H9 (cell line): ENCODE data around the gene PTPRB. TPM values are rescaled to one million over a fixed set of nuclear protein-coding genes. Genes with fewer than 3 reads are reported as not detected.

Source experiments
- DNase-seq: peaks from one replicate; pipeline ENCODE4 v3.0.0-alpha.2; 2017
- H2AFZ ChIP-seq: one replicate; pipeline ENCODE4 v1.6.1; 2013; ENCODE audit warnings: mild to moderate bottlenecking, low read length, control low read depth, moderate library complexity
- H2AK5ac ChIP-seq: 2 replicates; pipeline ENCODE4 v1.6.1; 2013; ENCODE audit warnings: low read length, control low read depth, mixed read lengths; ENCODE audit not compliant: insufficient read length
- H2BK120ac ChIP-seq: one replicate; pipeline ENCODE4 v1.6.1; 2013; ENCODE audit warnings: low read depth, mild to moderate bottlenecking, low read length, control low read depth, inconsistent platforms; ENCODE audit not compliant: poor library complexity, severe bottlenecking
- H2BK12ac ChIP-seq: 2 replicates; pipeline ENCODE4 v1.6.1; 2013; ENCODE audit warnings: low read length, control low read depth, mixed read lengths, low read depth; ENCODE audit not compliant: insufficient read length
- H2BK15ac ChIP-seq: 2 replicates; pipeline ENCODE4 v1.6.1; 2013; ENCODE audit warnings: low read depth, low read length, control low read depth
- H2BK20ac ChIP-seq: one replicate; pipeline ENCODE4 v1.6.1; 2013; ENCODE audit warnings: low read depth, mild to moderate bottlenecking, low read length, control low read depth, inconsistent platforms; ENCODE audit not compliant: poor library complexity, severe bottlenecking
- H2BK5ac ChIP-seq: 2 replicates; pipeline ENCODE4 v1.6.1; 2013; ENCODE audit warnings: low read length, control low read depth, mixed read lengths; ENCODE audit not compliant: insufficient read length
- H3K14ac ChIP-seq: 2 replicates; pipeline ENCODE4 v1.6.1; 2013; ENCODE audit warnings: low read length, control low read depth; ENCODE audit not compliant: insufficient read depth
- H3K18ac ChIP-seq: 2 replicates; pipeline ENCODE4 v1.6.1; 2013; ENCODE audit warnings: low read depth, mild to moderate bottlenecking, mixed read lengths, low read length, control low read depth; ENCODE audit not compliant: insufficient read length
- H3K23ac ChIP-seq: 2 replicates; pipeline ENCODE4 v1.6.1; 2013; ENCODE audit warnings: low read length, control low read depth, mixed read lengths, low read depth; ENCODE audit not compliant: insufficient read length
- H3K23me2 ChIP-seq: 2 replicates; pipeline ENCODE4 v1.6.1; 2013; ENCODE audit warnings: low read depth, mild to moderate bottlenecking, mixed read lengths, low read length, control low read depth; ENCODE audit not compliant: insufficient read length, poor library complexity, severe bottlenecking
- H3K27ac ChIP-seq: 2 replicates; pipeline ENCODE4 v1.5.1; 2013; ENCODE audit warnings: low read length, control low read depth, mixed read lengths, low read depth; ENCODE audit not compliant: insufficient read length
- H3K27me3 ChIP-seq: 2 replicates; pipeline ENCODE4 v1.6.1; 2013; ENCODE audit warnings: low read length, control low read depth, inconsistent platforms; ENCODE audit not compliant: insufficient read depth
- H3K4ac ChIP-seq: 2 replicates; pipeline ENCODE4 v1.6.1; 2013; ENCODE audit warnings: low read depth, mild to moderate bottlenecking, control low read depth, inconsistent platforms, low read length, moderate library complexity
- H3K4me1 ChIP-seq: 2 replicates; pipeline ENCODE4 v1.6.1; 2013; ENCODE audit warnings: low read length, control low read depth, inconsistent platforms; ENCODE audit not compliant: insufficient read depth
- H3K4me2 ChIP-seq: 2 replicates; pipeline ENCODE4 v1.6.1; 2013; ENCODE audit warnings: low read length, control low read depth, mixed read lengths; ENCODE audit not compliant: insufficient read length, insufficient read depth
- H3K56ac ChIP-seq: 2 replicates; pipeline ENCODE4 v1.6.1; 2013; ENCODE audit warnings: low read depth, mild to moderate bottlenecking, mixed read lengths, low read length, control low read depth; ENCODE audit not compliant: insufficient read length
- H3K79me1 ChIP-seq: 2 replicates; pipeline ENCODE4 v1.6.1; 2013; ENCODE audit warnings: low read depth, mild to moderate bottlenecking, moderate library complexity, low read length, control low read depth, inconsistent platforms; ENCODE audit not compliant: insufficient read depth, poor library complexity, severe bottlenecking
- H3K79me2 ChIP-seq: 2 replicates; pipeline ENCODE4 v1.6.1; 2013; ENCODE audit warnings: low read length, control low read depth, inconsistent platforms; ENCODE audit not compliant: insufficient read depth
- H3K9ac ChIP-seq: 2 replicates; pipeline ENCODE4 v1.6.1; 2013; ENCODE audit warnings: low read length, control low read depth, mixed read lengths; ENCODE audit not compliant: insufficient read length; ENCODE audit errors: extremely low read depth
- H3K9me3 ChIP-seq: one replicate; pipeline ENCODE4 v1.6.1; 2013; ENCODE audit warnings: low read depth, low read length, inconsistent platforms; ENCODE audit not compliant: control insufficient read depth
- H3T11ph ChIP-seq: one replicate; pipeline ENCODE4 v1.6.1; 2013; ENCODE audit warnings: mild to moderate bottlenecking, low read length, control low read depth, inconsistent platforms
- H4K20me1 ChIP-seq: one replicate; pipeline ENCODE4 v1.6.1; 2013; ENCODE audit not compliant: control insufficient read depth, insufficient read length, insufficient read depth
- H4K5ac ChIP-seq: 2 replicates; pipeline ENCODE4 v1.6.1; 2013; ENCODE audit warnings: low read depth, mild to moderate bottlenecking, mixed read lengths, low read length, control low read depth; ENCODE audit not compliant: insufficient read length
- H4K8ac ChIP-seq: replicated peaks from 2 replicates; pipeline ENCODE4 v1.6.1; 2013; ENCODE audit warnings: low read length, control low read depth, mixed read lengths, low read depth; ENCODE audit not compliant: insufficient read length
- H4K91ac ChIP-seq: 2 replicates; pipeline ENCODE4 v1.6.1; 2013; ENCODE audit warnings: low read depth, mild to moderate bottlenecking, moderate library complexity, mixed read lengths, low read length, control low read depth; ENCODE audit not compliant: insufficient read length
- H3K27ac Mint-ChIP-seq, 3 experiments: 2 replicates in 2 of 3; 3 replicates in 1 of 3; pipeline ENCODE4 v1.8.0; 2020 to 2021; ENCODE audit warnings: mixed read lengths in 3 of 3, mild to moderate bottlenecking in 1 of 3, moderate library complexity in 1 of 3
- H3K27me3 Mint-ChIP-seq: 2 replicates; pipeline ENCODE4 v1.8.0; 2021; ENCODE audit warnings: low read depth, mild to moderate bottlenecking, moderate library complexity, mixed read lengths
- H3K36me3 Mint-ChIP-seq, 3 experiments: 2 replicates in 2 of 3; 3 replicates in 1 of 3; pipeline ENCODE4 v1.8.0; 2020 to 2021; ENCODE audit warnings: low read depth in 3 of 3, mixed read lengths in 3 of 3; ENCODE audit not compliant: insufficient read depth in 1 of 3
- H3K4me1 Mint-ChIP-seq, 2 experiments: 2 replicates each; pipeline ENCODE4 v1.8.0; 2020; ENCODE audit warnings: mixed read lengths in 2 of 2
- H3K4me3 Mint-ChIP-seq, 2 experiments: 2 replicates in 1 of 2; 3 replicates in 1 of 2; pipeline ENCODE4 v1.8.0; 2020 to 2021; ENCODE audit warnings: mild to moderate bottlenecking in 2 of 2, mixed read lengths in 2 of 2, moderate library complexity in 1 of 2
- H3K9me3 Mint-ChIP-seq, 2 experiments: 2 replicates in 1 of 2; 3 replicates in 1 of 2; pipeline ENCODE4 v1.8.0; 2020; ENCODE audit warnings: mild to moderate bottlenecking in 2 of 2, mixed read lengths in 2 of 2, moderate library complexity in 1 of 2
- WGBS: extraction: QIAGEN DNeasy Blood & Tissue Kit; methylation state at CpG from one replicate; pipeline ENCODE4 v1.1.7; 2013; ENCODE audit warnings: missing lambda C conversion rate, low lambda C conversion rate, mixed read lengths; ENCODE audit not compliant: insufficient read length; ENCODE audit errors: extremely low coverage; 5-methylcytosine and 5-hydroxymethylcytosine counted together
- total RNA-seq: library from RNA; stranded (reverse); gene quantifications from 2 replicates; pipeline ENCODE4 v1.2.1, GENCODE V29; 2021
- TF ChIP-seq, protein P1 (sequence below): fragments of 200-600 bp; sonication (generic); conservative IDR thresholded peaks from 3 replicates; pipeline ENCODE4 v1.8.0; 2021; ENCODE audit warnings: antibody characterized with exemption, mild to moderate bottlenecking

The PTPRB gene
- total RNA-seq, 1 experiment from 2014 or later = 1.4 TPM

DNA sequence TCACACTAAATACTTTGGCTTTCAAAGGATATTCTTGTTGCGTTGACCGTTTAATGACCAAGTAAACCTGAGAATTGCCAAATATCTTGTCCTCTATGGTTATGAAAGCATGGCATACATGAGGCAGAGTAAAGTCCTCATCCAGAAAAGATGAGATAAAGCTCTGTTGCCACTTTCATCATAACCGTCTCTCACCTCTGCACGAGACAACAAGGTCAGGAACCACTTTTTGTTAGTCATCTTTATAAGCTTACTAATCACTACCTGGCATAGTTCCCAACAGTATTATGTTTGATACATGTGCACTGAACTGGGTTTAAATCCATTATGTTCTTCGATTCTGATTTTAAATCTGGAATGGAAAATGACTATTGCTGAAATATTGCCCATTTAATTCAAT lies 31.3 kb downstream of the PTPRB start:
- WGBS = no CpG with 5 or more reads among the region's 5 CpGs

More for the DNA sequence above, 31.3 kb downstream of the PTPRB start:
- Histone ChIP-seq H3K79me1 (no peaks in the 10 kb centered on the region), H3K23me2 (peaks cover 7% of the 10 kb centered on the region), H2BK12ac (no peak overlapping the region), H3K4me2 (no peak overlapping the region), H2AFZ (no peak overlapping the region), H3K56ac (no peak overlapping the region), H3K4me1 (no peaks in the 10 kb centered on the region), H2BK5ac (no peak overlapping the region), H3K4ac (no peak overlapping the region), H2BK15ac (no peak overlapping the region), H3K9ac (no peak overlapping the region), H3K23ac (no peak overlapping the region), H3K9me3 (no peaks in the 10 kb centered on the region), H2BK20ac (no peak overlapping the region), H3K79me2 (no peaks in the 10 kb centered on the region), H4K20me1 (no peaks in the 10 kb centered on the region), H3K27me3 (peaks cover 3% of the 10 kb centered on the region; the same call in 1 of the 2 replicates), H3K27ac (no peak overlapping the region), H4K5ac (no peak overlapping the region), H3K18ac (no peak overlapping the region), H2AK5ac (no peak overlapping the region), H3K14ac (no peak overlapping the region), H3T11ph (no peak overlapping the region), H4K91ac (no peak overlapping the region), H4K8ac (no peak overlapping the region), H2BK120ac (no peak overlapping the region)
- no peak for DNase-seq
- H3K9me3 Mint-ChIP-seq = peaks cover 3% of the 10 kb centered on the region in 2 experiments
- TF ChIP-seq, protein P1, sequence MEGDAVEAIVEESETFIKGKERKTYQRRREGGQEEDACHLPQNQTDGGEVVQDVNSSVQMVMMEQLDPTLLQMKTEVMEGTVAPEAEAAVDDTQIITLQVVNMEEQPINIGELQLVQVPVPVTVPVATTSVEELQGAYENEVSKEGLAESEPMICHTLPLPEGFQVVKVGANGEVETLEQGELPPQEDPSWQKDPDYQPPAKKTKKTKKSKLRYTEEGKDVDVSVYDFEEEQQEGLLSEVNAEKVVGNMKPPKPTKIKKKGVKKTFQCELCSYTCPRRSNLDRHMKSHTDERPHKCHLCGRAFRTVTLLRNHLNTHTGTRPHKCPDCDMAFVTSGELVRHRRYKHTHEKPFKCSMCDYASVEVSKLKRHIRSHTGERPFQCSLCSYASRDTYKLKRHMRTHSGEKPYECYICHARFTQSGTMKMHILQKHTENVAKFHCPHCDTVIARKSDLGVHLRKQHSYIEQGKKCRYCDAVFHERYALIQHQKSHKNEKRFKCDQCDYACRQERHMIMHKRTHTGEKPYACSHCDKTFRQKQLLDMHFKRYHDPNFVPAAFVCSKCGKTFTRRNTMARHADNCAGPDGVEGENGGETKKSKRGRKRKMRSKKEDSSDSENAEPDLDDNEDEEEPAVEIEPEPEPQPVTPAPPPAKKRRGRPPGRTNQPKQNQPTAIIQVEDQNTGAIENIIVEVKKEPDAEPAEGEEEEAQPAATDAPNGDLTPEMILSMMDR = no peak
- peaks cover 12 to 14% of the 10 kb centered on the region in 2 experiments for H3K4me1 Mint-ChIP-seq
- H3K4me3 Mint-ChIP-seq = no peak overlapping the region
- H3K27ac Mint-ChIP-seq = no peak overlapping the region
- H3K27me3 Mint-ChIP-seq = peaks cover 27% of the 10 kb centered on the region
- no peaks in the 10 kb centered on the region for H3K36me3 Mint-ChIP-seq
